ENCODE data around the gene CREBL2. TPM values are rescaled to one million over a fixed set of nuclear protein-coding genes. Genes with fewer than 3 reads are reported as not detected.

Gene CREBL2
- total RNA-seq, 1 experiment from 2014 or later, result 18.3 TPM

- Histone ChIP-seq H3K4me2 (ENCODE audit: insufficient read depth, insufficient read length, low read length) (peak overlapping the region; percentile 84), H3K23ac (ENCODE audit: insufficient read length, low read depth, low read length) (no peak overlapping the region)
- H3K27me3 Mint-ChIP-seq (ENCODE audit: low read depth), result no peaks in the 10 kb centered on the region
Observed at GRCh38 chr12:12612358-12612757, 682 bp downstream of the CREBL2 start.

More at GRCh38 chr12:12612358-12612757, 682 bp downstream of the CREBL2 start:
- no peaks in the 10 kb centered on the region; a peak in 2 of 5 replicates for H3K9me3 Mint-ChIP-seq
- no peak for TF ChIP-seq CTCF (conservative IDR thresholded peaks at IDR 0.05)
- H3K27ac Mint-ChIP-seq, result peak overlapping the region; percentile 68 to 95 (median 94)
- H2BK5ac ChIP-seq (ENCODE audit: insufficient read length, low read length), result no peak overlapping the region
- DNase-seq, result no peak
- no peak overlapping the region for H4K91ac ChIP-seq (ENCODE audit: insufficient read length, low read depth, low read length)
- H3K36me3 Mint-ChIP-seq (ENCODE audit: insufficient read depth in 1 of 3, low read depth in 3 of 3), result peaks cover 3 to 14% (median 5%) of the 10 kb centered on the region in 3 experiments; a peak in 4 of 7 replicates
- H3K9me3 ChIP-seq (ENCODE audit: control insufficient read depth, low read depth, low read length), result no peaks in the 10 kb centered on the region
- no peak overlapping the region for H3K18ac ChIP-seq (ENCODE audit: insufficient read length, low read depth, low read length)
- H3K79me1 ChIP-seq (ENCODE audit: insufficient read depth, low read depth, low read length, poor library complexity, severe bottlenecking), result no peaks in the 10 kb centered on the region
- H2BK20ac ChIP-seq (ENCODE audit: low read depth, low read length, poor library complexity, severe bottlenecking), result no peak overlapping the region
- H3K14ac ChIP-seq (ENCODE audit: insufficient read depth, low read length), result no peak overlapping the region; the same call in 1 of the 2 replicates
- no peaks in the 10 kb centered on the region for H4K20me1 ChIP-seq (ENCODE audit: control insufficient read depth, insufficient read depth, insufficient read length)
- no peak overlapping the region for H3K4ac ChIP-seq (ENCODE audit: low read depth, low read length)
- H2BK120ac ChIP-seq (ENCODE audit: low read depth, low read length, poor library complexity, severe bottlenecking), result no peak overlapping the region
- no peak overlapping the region for H2BK15ac ChIP-seq (ENCODE audit: low read depth, low read length)
- H3T11ph ChIP-seq (ENCODE audit: low read length), result no peak overlapping the region
- H3K4me1 ChIP-seq (ENCODE audit: insufficient read depth, low read length), result no peaks in the 10 kb centered on the region
- H2AK5ac ChIP-seq (ENCODE audit: insufficient read length, low read length), result no peak overlapping the region
- H3K56ac ChIP-seq (ENCODE audit: insufficient read length, low read depth, low read length), result no peak overlapping the region
- H3K27me3 ChIP-seq (ENCODE audit: insufficient read depth, low read length), result no peaks in the 10 kb centered on the region
- peaks cover 18 to 24% of the 10 kb centered on the region in 2 experiments for H3K4me1 Mint-ChIP-seq
- H4K5ac ChIP-seq (ENCODE audit: insufficient read length, low read depth, low read length), result no peak overlapping the region
- H4K8ac ChIP-seq (replicated peaks; ENCODE audit: insufficient read length, low read depth, low read length), result no peak overlapping the region
- no peaks in the 10 kb centered on the region for H3K79me2 ChIP-seq (ENCODE audit: insufficient read depth, low read length)
- H2AFZ ChIP-seq (ENCODE audit: low read length), result no peak overlapping the region
- peak overlapping the region; percentile 31 for H3K9ac ChIP-seq (ENCODE audit: extremely low read depth, insufficient read length, low read length)
- no peak overlapping the region for H3K27ac ChIP-seq (ENCODE audit: insufficient read length, low read depth, low read length)
- peak overlapping the region; percentile 94 to 96 for H3K4me3 Mint-ChIP-seq
- WGBS (ENCODE audit: extremely low coverage, insufficient read length, low lambda C conversion rate), result no CpG with 5 or more reads among the region's 7 CpGs
- H2BK12ac ChIP-seq (ENCODE audit: insufficient read length, low read depth, low read length), result no peak overlapping the region
- H3K23me2 ChIP-seq (ENCODE audit: insufficient read length, low read depth, low read length, poor library complexity, severe bottlenecking), result peaks cover 6% of the 10 kb centered on the region
